WI38 (cell line): ENCODE measurements around the gene KCTD12.

Experiments
- H3K4me3 ChIP-seq: 2 replicates; pipeline ENCODE4 v1.5.1; 2011; ENCODE audit warnings: low read depth, mild to moderate bottlenecking, control low read depth, low read length
- TF ChIP-seq, protein P1 (sequence below): IDR thresholded peaks from 2 replicates; pipeline ENCODE4 v1.5.1; 2012; ENCODE audit warnings: low read depth, mild to moderate bottlenecking, control low read depth, low read length

Gene KCTD12

DNA sequence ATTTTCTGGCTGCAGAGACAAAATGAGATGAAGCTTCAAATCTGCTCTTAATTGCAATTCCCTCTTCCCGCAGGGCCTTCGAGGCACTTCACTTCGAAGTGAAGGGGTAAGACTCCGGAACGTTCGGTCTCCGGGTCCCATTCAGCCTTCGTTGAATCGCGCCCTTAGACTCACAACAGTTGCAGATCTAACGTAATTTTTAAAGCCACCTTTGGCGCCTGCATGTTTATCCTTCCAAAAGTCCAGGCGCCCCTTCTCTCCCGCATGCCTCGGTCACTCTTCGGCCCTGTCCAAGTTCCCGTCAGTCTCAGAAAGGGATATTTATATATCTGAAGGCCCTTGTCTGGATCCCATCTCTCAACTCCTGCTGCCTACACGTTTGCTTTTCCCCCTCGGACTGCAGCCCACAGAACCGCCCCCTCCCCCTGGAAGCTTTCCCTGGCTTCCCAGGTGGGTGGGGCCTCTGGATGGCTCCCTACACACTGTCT, 915 bp upstream of the KCTD12 start:
- peak overlapping the region; percentile 70 for H3K4me3 ChIP-seq
- TF ChIP-seq, protein P1, sequence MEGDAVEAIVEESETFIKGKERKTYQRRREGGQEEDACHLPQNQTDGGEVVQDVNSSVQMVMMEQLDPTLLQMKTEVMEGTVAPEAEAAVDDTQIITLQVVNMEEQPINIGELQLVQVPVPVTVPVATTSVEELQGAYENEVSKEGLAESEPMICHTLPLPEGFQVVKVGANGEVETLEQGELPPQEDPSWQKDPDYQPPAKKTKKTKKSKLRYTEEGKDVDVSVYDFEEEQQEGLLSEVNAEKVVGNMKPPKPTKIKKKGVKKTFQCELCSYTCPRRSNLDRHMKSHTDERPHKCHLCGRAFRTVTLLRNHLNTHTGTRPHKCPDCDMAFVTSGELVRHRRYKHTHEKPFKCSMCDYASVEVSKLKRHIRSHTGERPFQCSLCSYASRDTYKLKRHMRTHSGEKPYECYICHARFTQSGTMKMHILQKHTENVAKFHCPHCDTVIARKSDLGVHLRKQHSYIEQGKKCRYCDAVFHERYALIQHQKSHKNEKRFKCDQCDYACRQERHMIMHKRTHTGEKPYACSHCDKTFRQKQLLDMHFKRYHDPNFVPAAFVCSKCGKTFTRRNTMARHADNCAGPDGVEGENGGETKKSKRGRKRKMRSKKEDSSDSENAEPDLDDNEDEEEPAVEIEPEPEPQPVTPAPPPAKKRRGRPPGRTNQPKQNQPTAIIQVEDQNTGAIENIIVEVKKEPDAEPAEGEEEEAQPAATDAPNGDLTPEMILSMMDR = no peak

DNA sequence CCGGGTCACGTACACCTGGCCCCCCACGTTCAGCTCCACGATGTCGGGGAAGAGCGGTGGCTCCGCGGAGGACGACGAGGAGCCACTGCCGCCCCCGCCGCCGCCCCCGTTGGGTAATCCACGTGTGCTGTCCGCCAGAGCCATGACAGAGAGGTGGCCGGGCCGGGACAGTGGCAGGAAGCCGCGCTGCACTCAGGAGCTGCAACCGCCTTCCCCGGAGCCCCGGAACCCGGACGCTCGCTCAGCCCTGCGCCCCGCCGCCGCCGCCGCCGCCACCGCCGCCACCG, 257 bp downstream of the KCTD12 start:
- H3K4me3 ChIP-seq = peak overlapping the region; percentile 70
- TF ChIP-seq, protein P1 = no peak; the same call in 1 of the 2 replicates

- H3K4me3 ChIP-seq = peak overlapping the region; percentile 70
- TF ChIP-seq, protein P1 = no peak
These were observed 801 bp downstream of the KCTD12 start for GRCh38 chr13:76885203-76886004.

GRCh38 chr13:76884907-76885202, 1.4 kb downstream of the KCTD12 start:
- H3K4me3 ChIP-seq = peak overlapping the region; percentile 70
- TF ChIP-seq, protein P1 = no peak

- peak overlapping the region; percentile 70 for H3K4me3 ChIP-seq
These were observed 1.9 kb downstream of the KCTD12 start for GRCh38 chr13:76884186-76884906.

GRCh38 chr13:76883236-76883635, 3.0 kb downstream of the KCTD12 start:
- TF ChIP-seq, protein P1 = no peak
- H3K4me3 ChIP-seq = no peak overlapping the region

More at GRCh38 chr13:76884186-76884906, 1.9 kb downstream of the KCTD12 start:
- TF ChIP-seq, protein P1 = no peak

- TF ChIP-seq, protein P1 = no peak
- no peak overlapping the region for H3K4me3 ChIP-seq
These were observed 3.8 kb downstream of the KCTD12 start for GRCh38 chr13:76882431-76882830.
